Measurements from ENCODE around the gene CD200.
"Not testable (repeated sequence)": the region's sequence is repeated elsewhere in the genome, so short reads cannot be mapped to it uniquely, and the experiment has no call there.

The CD200 gene

GRCh38 chr3:112391648-112392047 is 58.7 kb downstream of the CD200 start:
- no peak for DNase-seq

DNA sequence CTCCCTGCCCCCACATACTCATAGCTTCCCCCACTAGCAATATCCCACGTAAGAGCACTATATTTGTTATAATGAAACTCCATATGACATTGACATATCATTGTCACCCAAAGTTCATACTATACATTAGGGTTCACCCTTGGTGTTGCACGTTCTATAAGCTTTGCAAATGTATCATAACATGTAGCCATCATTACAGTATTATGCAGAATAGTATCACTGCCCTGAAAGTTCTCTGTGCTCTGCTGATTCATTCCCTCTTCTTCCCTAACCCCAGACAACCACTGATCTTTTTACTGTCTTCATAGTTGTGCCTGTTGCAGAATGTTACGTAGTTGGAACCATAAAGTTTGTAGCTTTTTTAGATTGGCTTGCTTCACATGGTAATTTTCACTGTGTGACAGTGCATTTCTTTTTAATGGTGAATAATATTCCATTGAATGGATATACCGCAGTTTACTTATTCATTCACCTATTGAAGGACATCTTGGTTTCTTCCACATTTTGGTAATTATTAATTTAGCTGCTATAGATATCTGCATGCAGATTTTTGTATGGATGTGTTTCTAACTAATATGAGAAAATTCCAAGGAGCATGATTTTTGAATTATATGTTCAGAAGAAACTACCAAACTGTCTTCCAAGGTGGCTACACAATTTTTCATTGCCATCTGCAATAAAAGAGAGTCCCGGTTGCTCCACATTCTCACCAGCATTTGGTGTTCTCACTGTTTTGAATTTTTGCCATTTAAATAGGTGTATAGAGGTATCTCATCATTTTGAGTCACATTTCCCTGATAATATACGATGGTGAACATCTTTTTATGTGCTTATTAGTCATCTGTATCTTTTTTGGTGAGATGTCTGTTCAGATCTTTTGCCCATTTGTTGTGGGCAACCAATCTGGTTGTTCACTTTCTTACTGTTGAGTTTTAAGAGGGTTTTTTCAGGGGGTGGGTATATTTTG is 59.7 kb downstream of the CD200 start:
- no peak for DNase-seq

- DNase-seq, result no peak
Measured at GRCh38 chr3:112393360-112393728, 60.4 kb downstream of the CD200 start.

GRCh38 chr3:112394003-112394640 is 61.2 kb downstream of the CD200 start:
- DNase-seq, result peak; percentile 38

- DNase-seq, result no peak
Measured at GRCh38 chr3:112395181-112395895, 62.4 kb downstream of the CD200 start.

GRCh38 chr3:112395896-112396290 is 62.9 kb downstream of the CD200 start:
- DNase-seq, result no peak

GRCh38 chr3:112397556-112397955 is 64.6 kb downstream of the CD200 start:
- DNase-seq, result no peak

- DNase-seq, result no peak
Measured at GRCh38 chr3:112399064-112399463, 66.1 kb downstream of the CD200 start.

- DNase-seq, result not testable (repeated sequence)
Measured at GRCh38 chr3:112399554-112399953, 66.6 kb downstream of the CD200 start.

- DNase-seq, result not testable (repeated sequence)
Measured at GRCh38 chr3:112400317-112400716, 67.4 kb downstream of the CD200 start.

GRCh38 chr3:112401617-112402016 is 68.7 kb downstream of the CD200 start:
- no peak for DNase-seq

GRCh38 chr3:112403103-112403502 is 70.1 kb downstream of the CD200 start:
- DNase-seq, result peak; percentile 70

- DNase-seq, result not testable (repeated sequence)
Measured at GRCh38 chr3:112404924-112405549, 72.1 kb downstream of the CD200 start.

- DNase-seq, result no peak
Measured at GRCh38 chr3:112405845-112406244, 72.9 kb downstream of the CD200 start.

DNA sequence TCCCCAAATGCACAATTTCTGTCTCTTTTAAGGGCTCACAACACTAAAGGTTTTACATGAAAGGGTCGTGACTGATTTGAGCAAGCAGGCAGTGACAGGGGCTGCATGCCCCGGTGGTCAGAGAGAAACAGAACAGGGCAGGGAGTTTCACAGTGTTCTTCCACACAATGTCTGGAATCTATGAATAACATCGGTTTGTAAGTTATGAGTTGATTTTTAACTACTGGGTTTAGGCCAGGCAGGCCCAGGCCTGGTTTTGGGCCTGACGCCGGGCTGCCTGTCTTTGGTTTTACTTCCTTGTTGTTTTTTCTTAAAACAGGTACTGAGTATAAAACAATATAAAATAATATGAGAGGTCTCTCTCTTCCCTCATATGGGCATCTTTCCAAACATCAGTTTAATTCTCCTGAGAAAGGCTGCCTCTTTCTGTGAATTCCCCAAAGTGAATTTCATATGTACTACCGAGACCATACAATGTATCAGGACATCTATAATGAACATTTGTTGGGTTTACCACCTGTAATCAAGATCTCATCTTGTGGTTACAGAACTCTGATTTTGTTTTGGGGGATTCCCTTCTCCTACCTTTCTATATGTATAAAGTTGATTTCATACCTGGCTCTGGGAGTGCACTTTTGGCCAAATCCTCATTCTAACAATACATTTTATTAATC is 74.4 kb downstream of the CD200 start:
- DNase-seq, result peak; percentile 77

- peak; percentile 73 for DNase-seq
Measured at GRCh38 chr3:112407888-112408702, 75.1 kb downstream of the CD200 start.

DNA sequence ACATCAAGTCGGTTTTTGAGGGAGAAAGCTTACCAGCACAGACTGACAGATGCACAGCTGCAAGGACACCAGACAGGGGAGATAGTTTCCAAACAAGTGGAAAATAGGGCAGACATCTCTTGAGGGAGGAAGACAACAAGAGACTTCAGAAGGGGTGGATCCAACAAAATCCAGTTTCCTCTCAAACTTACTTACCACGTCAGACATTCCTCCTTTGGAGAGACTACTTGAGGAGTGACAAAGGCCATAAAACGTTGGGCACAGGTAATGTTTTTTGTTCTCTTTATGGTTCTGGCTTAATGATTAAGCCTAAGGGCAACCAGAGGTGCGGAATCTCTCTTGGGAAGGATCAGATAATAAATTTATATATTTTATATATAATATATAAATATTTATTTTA is 76.1 kb downstream of the CD200 start:
- DNase-seq, result peak; percentile 77

DNA sequence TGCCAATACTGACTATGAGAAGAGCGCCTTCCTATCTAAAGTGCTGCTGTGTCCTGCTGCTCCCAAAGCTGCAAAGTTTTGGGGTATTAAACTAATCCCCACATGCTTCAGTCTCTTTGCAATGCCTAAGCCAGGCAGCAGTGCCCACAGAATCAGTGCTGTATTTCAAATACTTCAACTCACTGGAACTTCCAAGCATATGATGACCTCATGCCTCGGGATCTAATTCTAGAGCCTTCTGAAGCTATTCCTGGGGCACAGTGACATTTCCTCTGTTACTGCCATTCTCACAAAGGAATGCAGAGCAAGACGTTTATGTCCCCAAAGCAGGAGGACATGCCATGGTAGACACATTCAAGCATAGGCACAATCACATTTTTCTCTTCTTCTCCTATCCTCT is 78.5 kb downstream of the CD200 start:
- no peak for DNase-seq
